ENCODE results near the gene KAZN.

Gene KAZN

GRCh38 chr1:14615549-14616218 is 17.2 kb downstream of the KAZN start:
- no peak for DNase-seq

DNA sequence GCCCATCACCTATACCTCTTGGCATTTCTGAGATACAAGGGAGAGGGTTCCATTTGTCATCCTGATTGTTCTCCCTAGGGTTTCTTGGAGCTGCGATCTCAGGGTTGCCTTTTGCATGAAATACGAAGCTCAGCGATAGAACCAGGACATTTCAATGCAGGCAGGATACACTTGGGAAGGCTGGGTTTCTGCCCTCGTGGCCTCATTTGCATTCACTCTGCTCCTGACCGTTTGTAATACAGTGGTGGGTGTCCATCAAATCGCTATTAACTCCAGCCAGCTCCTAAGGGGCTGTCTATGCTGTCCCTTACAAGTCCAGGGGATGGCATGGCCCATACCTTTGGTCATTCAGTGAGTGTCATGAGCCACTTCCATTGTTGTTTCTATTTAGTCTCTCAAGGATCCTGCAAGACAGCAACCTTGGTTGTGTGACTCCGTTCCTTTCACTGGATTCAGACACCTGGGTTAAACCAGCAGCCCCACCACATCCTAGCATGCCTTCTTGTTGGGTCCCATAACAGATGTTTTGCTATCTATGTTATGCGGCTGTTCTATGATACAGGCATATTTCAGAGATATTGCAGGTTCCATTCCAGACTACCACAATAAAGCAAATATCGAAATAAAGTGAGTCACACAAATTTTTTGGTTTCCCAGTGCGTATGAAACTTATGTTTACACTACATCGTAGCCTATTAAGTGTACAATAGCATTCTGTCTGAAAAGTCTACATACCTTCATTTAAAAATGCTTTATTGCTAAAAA is 18.3 kb downstream of the KAZN start:
- no peak for DNase-seq

- no peak for DNase-seq
Measured at GRCh38 chr1:14617791-14618190, 19.3 kb downstream of the KAZN start.

DNA sequence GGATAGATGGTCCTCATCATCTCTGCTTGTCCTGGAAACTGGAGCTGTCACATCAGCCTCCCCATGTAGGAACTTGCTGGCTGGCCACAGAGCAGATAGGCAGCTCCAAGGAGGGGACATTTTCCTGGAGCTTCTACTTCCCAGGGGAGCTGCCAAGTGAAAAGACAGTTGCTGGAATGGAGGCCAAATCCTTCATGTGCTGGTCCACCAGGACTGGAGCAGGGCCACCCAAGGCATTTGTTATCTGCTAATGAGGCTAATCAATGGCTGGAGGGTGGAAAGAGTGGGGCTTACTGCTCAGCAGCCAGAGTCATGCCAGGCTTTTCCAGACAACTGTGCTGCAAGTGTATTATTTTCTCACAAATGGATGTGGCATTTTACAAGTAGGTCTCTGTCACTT is 22.5 kb downstream of the KAZN start:
- no peak for DNase-seq

GRCh38 chr1:14623090-14623489 is 24.6 kb downstream of the KAZN start:
- DNase-seq: no peak

DNA sequence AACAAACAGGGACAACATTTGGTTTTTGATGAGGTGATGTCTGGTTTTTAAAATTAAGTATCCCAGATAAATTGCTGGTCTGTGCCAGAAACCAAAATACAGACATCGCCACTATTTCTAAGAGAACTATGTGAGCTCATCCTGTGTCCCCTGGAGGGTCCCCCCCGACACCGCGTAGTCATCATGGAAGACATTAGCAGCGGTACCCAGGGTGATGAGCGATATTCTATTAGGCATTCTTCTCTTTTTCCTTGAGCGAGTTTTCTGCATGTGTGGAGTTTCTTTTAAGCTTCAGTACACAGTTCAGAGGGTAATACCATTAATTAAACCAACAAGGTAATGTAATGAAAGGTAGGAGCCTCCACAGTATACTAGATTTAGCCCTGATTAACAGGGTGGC is 26.5 kb downstream of the KAZN start:
- DNase-seq: no peak

- no peak for DNase-seq
Measured at GRCh38 chr1:14625572-14625971, 27.1 kb downstream of the KAZN start.

DNA sequence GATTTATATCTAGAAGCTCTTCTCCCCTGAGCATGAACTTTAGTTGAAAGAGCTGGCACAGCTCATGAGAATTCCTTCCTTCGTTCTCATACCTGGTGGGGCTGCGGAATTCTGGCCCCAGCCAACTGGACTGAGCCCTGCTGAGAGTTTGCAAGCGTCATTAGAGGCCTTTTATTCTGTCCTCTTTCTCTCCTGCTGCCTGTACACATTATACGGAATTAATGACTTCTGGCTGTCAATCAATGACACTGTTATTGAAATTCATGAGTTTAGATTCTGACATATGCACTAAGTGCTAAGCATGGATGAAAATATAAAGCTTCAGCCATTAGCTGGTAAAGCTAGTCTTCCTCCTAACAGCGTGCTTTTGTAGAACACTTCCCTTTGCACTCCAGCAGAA is 27.5 kb downstream of the KAZN start:
- no peak for DNase-seq

DNA sequence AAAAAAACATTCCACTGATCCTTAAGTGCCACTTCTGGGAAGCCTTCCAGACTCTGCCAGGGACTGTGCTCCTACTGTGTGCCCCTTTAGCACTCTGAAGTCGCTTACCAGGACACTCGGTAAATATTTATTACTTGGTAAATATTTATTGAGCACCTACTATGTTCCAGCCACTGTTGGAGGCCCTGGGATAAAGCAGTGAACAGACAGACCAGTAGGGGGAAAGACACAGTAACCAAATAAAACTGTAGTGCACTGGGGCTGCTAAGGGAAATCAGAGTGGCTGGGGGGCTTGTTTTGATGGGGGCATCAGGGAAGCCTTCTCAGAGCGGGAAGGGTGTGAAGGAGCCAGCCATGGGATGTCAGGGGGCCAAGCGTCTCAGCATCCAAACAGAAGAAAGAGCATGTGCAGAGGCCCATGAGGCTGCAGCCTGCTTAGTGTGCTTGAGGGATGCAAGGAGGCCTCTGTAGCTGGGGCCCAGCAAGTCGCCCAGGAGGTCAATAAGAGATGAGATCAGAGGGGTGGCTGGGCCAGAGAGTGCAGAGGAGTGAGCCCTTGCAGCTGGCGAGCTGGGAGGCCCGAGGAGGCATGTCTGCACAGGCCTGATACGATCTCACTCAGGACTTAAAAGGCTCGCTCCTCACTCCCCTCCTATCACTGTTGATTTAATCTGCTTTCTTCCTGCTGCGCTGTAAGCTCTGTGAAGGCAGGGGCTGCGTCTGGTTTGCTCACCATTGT is 28.6 kb downstream of the KAZN start:
- DNase-seq: no peak

DNA sequence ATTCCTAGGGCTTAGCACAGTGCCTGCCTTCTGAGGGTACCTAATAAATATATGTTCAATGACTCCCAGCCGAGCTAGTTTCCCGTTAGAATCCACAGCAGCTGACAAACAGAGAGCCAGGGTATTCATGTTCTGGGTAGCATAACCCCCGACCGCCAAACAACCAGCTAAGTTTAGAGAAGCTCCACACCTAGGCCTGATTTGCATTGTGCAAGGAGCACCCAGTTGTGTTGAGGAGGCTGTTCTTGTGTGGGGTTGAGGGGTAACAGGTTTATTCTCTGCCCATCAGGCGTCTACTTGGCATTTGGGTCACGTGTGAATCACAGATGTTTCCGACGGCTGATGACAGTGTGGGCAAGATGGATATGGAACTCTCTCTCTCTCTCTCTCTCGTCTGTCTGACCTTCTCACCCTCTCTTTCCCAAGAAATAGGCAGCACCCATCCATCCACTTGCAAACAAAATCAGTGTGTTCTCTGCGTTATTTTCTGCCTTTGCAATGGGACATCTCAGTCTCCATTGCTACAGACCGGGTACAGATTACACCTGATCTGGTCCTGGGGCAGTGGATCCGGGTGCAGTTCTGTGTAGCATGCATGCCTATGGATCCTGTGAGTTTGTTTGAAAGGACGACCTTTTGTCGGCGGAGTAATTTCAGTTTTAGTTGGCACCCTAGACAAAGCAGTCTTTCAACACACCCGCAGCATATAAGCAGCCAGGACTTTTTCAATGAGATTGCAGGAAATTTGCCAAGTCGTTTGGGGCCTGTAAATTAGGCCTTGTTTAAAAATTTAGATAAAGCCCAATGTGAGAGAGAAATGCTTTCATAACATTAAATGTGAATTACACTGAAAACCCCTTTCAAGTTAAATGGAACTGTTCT is 29.4 kb downstream of the KAZN start:
- DNase-seq: no peak

DNA sequence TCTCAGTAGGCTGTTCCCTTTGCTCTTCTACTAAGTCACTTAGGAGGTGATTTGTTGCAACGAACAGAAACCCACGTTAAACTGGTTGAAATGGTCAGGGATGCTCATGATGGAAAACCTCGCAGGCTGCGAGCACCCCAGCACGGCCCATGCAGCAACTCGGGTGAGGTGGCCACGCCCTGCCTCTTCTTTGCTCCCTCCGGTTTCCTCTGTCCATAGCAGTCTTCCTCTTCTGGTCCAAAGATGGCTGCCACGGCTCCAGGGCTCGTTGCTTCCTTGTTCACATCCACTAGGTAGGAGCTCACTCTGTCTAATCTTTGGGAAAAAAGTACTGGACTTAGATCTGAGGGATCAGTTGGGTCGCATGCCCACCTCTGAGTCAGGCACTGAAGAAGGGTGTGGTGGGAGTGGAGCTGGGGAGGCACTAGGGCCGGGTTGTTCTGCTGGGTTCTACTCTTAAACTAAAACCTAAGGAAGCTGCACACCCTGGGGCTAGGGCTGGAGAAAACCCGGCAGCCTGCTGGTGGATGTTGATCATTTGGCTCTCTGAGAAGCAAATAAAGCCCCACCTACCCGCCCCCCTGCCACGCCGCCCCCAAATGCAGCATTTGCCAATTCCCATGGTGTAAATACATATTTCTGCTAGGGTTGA is 31.0 kb downstream of the KAZN start:
- DNase-seq: no peak

- DNase-seq: no peak
Measured at GRCh38 chr1:14630986-14631385, 32.5 kb downstream of the KAZN start.

DNA sequence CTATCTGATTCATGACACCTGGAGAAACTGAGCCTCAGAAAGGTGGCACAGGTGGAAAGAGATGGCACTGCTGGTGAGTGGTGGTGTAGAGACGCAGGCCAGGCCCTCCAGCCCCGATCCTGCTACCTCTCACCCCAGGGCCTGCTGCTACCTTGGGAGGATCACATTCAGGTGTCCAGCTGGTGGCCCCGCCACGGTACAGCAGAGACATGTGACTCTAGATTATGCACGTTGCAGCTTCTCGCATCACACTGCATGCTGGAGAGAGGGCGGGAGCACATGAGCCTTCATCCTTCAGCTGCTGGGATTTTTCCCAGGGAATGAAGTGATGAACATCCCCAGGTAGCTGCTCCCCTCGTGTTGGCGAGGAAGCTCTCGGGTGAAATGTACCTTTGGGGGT is 32.9 kb downstream of the KAZN start:
- DNase-seq: no peak

GRCh38 chr1:14634486-14634885 is 36.0 kb downstream of the KAZN start:
- DNase-seq: no peak

DNA sequence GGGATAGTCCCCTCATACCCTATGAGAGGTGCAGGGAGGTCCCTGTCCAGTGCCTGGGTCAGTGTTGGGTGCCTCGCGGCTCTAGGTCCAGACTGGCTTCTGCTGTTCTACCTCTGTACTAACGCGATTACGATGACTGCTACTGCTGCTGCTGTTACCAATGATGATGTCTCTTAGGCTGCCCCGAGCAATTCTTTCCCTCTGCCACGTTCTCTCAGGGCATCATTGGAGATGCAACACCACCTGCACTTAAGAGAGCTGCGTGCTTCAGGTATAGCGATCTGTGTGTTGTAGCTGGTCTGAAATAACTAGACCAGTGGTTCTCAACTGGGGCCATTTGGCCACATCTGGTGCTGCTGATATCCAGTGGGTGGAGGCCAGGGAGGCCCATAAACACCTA is 36.9 kb downstream of the KAZN start:
- no peak for DNase-seq

DNA sequence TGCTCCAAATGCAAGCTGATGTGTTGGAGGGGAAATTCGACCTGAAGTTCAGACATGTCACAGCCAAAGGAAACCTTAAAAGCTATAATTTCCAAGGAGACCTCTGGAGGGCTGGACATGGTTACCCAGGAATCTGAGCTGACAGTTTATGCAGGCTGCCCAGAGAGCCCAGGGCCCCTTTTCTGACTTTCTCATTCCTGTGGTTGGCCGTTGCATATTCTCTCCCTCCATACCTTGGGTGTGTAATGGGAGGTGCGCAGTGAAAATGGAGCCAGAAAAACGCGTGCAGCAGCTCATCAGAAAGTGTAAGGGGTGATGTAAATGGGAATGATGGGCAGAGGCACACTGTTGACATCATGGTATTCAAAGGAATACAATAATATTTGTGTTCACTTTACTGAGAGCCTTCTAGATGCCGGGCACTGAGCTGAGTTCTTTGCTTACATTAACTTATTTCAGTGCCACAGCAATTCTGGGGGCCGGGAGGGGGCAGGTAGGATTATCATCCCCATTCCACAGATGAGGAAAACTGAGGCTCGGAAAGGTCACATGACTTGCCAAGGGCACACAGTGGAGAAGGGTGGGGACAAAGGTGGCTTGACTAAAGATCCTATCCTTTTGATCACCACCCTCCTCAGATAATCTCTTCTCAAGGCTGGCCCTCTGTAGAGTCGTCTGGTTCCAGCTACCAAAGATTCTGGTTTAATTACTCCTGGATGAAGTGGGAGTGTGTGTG is 38.6 kb downstream of the KAZN start:
- DNase-seq: no peak

DNA sequence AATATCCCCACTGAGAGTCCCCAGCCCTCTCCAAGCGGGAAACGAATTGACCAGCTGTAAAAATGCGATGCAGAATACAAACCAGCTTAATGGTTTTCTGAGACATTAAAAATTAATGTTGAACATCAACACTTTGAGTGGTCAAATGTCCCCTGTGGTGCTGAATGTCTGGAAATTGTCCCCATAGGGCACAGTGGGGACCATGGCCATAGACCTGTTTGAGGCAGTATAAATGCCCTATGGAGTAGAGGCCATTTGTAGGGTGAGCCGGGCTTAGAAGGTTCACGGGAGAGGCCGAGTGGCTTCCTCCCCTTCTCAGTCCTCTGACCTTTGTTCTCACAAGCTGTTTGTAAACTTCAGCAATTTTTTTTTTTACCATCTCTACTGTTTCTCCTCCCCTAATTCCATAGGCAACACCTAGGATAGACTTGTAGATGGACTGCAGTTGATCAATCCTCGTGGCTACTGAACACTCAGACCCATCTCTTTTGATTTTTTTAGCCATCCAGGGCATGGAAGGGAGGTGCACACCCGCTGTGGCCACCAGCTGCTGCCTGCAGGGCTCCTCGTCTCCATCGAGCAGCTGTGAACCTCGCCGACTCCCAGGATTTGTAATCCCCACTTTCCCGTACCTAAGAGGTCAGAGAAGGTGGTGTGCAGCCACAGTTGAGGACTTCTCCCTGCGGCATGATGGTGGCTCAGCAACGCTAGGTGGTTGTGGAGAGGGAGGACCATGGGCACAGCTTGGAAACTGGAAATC is 41.0 kb downstream of the KAZN start:
- no peak for DNase-seq

- DNase-seq: no peak
Measured at GRCh38 chr1:14642712-14643111, 44.2 kb downstream of the KAZN start.

DNA sequence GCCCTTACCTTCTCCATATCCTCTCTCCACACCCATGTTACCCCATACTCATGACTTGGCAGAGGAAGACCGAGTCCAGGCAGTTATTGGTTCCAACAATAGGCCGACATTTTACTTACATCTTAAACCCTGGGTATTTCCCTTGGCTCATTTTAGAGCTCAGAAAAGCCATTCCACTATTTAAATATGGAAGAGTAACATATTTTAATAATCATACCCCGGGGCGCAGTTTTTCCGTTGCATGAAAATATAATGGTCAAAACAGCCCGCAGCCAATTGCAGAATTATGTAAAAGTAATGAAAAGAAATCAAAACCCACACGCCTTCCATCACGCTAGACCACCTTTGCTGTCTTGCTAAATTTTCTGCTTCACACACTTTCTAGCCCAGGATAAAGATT is 48.5 kb downstream of the KAZN start:
- DNase-seq: no peak

DNA sequence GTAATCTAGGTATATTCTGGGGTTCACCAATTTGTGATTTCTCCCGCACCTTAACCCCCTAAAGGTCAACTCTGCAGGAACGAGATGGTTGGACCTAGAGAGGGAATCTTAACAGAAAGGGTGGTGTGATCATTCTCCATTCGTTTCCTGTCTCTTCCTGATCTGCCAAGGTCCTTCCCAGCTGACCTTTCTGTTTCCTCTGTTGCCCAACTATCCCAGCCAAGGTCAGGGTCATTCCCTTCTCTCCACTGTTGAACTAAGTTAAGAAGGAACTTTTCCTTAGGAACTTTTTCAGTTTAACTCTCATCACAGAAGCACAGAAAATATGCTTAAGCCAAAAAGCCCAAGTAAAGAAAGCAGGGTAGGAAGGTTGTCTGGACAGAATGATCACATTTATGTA is 49.3 kb downstream of the KAZN start:
- DNase-seq: no peak

DNA sequence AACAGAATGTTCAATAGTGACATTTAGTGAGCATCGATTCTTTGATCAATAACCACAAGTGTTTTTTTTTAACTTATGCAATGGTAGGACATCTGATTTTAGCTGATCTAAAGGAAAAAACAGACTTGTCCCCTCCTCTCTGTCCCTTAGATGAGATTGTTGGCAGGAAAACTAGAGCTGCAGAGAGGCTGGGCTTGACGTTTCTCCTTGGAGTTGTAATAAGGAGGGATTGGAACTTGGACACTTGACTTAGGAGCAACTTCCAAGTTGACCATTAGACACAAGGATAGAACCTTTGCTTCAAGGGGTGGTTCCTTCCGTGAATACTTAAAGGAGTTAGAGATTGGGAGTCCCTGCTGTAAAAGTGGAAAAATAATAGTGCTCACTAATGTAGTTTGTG is 49.9 kb downstream of the KAZN start:
- no peak for DNase-seq
